Hematopoietic multipotent progenitor cell treated with erythropoietin and hydrocortisone succinate and interleukin-3 and kit ligand, for 8 days (in vitro differentiated cells): ENCODE data around the gene RPGRIP1L.
"Not testable (repeated sequence)": the region's sequence is repeated elsewhere in the genome, so short reads cannot be mapped to it uniquely, and the experiment has no call there.

ENCODE experiments used
- DNase-seq: peaks from one replicate; pipeline ENCODE4 v3.0.0-alpha.2; 2015

The RPGRIP1L gene

DNA sequence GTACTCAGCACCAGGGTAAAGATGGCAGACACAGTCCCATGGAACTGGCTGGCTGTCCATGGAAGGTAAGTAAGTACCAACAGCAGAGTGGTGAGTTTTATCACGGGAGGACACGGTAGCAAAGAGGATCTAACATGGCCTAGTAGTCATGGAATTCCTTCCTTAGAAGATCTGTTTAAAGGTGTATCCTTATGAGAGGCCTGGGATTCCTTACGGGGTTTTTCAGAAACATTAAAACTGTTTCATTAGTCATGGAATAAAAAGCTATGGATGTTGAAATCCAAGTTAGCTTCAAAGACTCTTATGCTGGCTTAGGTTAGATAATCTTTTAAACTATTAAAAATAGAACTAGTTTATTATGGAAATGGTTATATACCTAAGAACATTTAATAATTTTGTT is 7.7 kb upstream of the RPGRIP1L start:
- DNase-seq: no peak

DNA sequence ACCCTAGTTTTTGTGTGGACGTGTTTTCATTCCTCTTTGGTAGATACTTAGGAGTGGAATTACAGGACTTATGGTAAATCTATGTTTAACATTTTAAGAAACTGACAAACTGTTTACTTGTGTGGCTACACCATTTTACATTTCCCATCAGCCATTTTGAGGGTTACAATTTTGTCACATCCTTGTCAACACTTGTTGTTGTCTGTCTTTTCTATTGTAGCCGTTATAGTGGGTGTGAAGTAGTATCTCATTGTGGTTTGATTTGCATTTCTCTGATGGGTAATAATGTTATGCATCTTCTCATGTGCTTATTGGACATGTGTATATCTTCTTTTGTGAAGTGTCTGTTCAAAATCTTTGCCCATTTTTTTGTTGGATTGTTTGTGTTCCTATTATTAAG is 4.8 kb upstream of the RPGRIP1L start:
- DNase-seq: no peak

GRCh38 chr16:53707671-53708070 is 4.0 kb upstream of the RPGRIP1L start:
- DNase-seq: no peak

GRCh38 chr16:53704445-53704813 is 770 bp upstream of the RPGRIP1L start:
- DNase-seq: peak; percentile 37

- DNase-seq: not testable (repeated sequence)
Observed at GRCh38 chr16:53698271-53698670, 5.4 kb downstream of the RPGRIP1L start.

- no peak for DNase-seq
Observed at GRCh38 chr16:53695070-53695469, 8.6 kb downstream of the RPGRIP1L start.

DNA sequence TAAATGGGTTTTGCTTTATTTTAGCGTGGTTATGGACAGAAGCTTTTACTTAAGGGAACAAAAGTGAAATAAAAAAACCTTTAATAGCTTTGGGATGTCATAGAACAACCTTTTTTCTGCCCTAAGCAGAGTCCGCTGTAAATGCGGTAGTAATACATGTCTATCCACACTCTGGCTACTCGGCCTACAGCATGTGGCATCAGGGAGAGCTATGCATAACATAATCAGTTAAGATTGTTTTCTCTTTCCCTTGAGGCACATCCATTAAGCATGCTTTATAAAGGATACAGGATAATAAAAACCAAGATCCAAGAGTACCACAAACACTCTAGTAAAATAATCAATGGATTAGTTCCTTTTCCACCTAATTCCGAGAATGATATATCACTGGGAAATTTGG is 10.3 kb downstream of the RPGRIP1L start:
- DNase-seq: no peak

- DNase-seq: no peak
Observed at GRCh38 chr16:53692146-53692545, 11.5 kb downstream of the RPGRIP1L start.

DNA sequence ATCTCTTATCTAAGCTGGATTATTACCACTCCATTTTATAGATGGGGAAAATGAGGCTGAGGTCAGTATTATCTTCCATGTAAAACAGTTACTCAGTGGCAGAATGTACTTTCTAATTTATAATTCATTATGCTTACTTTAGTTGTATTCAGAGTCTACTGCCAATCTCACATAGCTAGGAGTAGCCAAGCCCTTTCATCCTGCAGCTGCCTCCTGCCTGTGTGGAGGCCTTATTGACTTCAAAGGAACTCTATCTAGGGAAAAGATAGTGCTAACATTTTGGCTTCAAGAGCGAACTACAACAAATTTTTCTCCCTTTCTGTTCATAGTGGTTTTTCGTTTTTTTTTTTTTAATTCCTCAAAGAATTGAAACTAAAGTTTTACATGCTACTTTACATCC is 12.9 kb downstream of the RPGRIP1L start:
- no peak for DNase-seq

- DNase-seq: no peak
Observed at GRCh38 chr16:53689636-53690035, 14.0 kb downstream of the RPGRIP1L start.

DNA sequence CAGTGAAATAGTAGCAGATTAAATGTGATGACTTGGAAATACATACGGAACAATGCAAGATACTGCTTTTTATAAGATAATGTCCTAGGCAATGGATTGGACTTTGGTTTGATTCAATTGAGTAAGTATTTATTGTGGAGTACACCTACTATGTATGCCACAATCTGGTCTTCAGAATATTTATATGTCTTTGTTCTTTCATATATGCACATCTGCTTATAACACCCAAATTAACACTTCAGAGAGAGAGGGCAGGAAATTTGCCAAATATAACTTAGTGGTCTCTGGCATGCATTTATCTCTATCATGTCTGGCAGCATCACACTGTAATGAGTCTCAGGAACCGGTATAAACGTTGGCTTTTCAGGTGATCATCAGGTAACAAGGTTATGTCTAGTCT is 16.9 kb downstream of the RPGRIP1L start:
- no peak for DNase-seq

DNA sequence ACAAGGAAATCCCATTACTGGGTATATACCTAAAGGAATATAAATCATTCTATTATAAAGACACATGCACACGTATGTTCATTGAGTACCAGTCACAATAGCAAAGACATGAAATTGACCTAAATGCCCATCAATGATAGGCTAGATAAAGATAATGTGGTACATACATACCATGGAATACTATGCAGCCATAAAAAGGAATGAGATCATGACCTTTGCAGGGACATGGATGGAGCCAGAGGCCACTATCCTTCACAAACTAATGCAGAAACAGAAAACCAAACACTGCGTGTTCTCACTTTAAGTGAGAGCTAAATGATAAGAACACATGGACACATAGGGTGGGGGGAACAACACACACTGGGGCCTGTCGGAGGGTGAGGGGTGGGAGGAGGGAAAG is 18.3 kb downstream of the RPGRIP1L start:
- not testable (repeated sequence) for DNase-seq

GRCh38 chr16:53681354-53681753 is 22.3 kb downstream of the RPGRIP1L start:
- DNase-seq: no peak

- DNase-seq: no peak
Observed at GRCh38 chr16:53680756-53681155, 22.9 kb downstream of the RPGRIP1L start.

GRCh38 chr16:53678756-53679343 is 24.8 kb downstream of the RPGRIP1L start:
- DNase-seq: no peak

GRCh38 chr16:53678155-53678554 is 25.5 kb downstream of the RPGRIP1L start:
- no peak for DNase-seq

- DNase-seq: no peak
Observed at GRCh38 chr16:53673189-53673588, 30.5 kb downstream of the RPGRIP1L start.

DNA sequence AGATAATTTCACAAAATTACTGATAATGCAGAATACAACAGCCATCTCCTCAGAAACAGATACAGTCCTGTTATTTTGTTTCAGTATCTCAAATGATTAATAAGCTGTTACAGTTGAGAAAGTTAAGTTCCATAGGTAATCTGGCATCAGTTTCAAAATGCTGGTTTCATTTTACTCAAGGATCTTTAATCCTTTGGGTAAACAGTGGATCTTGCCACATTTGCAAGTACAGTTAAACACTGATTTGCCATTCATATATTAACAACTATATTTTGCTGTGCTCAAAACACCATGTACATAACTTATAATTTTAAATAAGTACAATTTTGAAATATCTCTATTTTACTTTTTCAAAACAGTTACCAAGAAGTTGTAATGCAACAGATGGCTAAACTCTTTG is 31.2 kb downstream of the RPGRIP1L start:
- DNase-seq: no peak

- DNase-seq: no peak
Observed at GRCh38 chr16:53668869-53669268, 34.8 kb downstream of the RPGRIP1L start.

DNA sequence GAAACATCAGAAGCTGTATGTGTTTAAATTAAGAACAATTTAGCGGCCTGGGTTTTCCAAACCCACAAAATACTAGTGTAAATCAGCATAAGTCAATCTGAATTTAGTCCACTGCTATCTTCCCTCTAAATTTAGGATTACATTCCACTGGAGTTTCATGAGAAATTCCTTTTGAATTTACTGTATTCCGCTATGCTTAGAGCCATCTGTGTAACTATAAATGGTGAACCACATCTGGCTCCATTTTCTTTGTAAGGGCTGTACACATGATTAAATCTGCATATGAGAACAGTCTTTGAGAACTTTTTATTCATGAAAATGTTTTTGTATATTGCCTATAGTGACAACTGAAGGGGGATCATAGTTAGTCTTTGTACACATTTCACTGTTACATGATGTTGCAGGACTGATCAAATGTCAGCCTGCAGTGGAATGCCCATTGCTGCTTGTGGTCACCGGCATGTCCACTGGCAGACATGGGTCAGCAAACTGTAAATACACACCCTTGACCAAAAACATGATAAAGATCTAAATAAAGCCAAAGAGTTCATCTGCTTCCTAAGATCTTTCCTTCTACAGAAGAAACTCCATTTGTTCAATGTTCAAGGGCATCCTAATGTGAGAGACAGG is 36.8 kb downstream of the RPGRIP1L start:
- no peak for DNase-seq

DNA sequence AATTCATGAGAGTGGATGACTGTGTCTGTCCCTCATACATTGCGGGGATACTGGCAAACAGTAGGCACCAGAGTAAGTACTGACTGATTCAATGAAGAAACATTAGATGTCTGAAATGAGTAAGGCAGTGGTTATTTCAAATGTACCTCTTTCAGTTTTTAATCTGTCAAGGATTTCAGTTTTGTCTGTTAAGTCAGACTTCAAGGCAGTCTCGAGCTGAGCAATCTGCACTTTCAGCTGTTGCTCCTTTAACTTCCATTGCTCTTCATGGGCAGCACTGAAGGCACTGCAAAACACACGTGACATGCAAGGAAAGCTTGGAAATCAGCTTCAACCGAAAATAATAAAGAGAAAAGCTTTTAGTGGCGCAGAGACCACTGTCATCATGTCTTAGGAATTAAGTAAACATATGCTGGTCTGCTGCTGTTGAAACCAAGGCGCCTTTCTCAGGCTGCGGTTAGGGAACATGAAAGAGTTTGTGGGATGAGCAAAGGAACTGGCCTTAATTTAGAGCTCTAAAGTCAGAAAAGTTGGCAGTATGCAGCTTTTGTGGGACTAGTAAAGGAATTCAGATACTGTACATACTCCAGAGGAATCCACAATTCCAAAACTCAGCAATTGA is 38.8 kb downstream of the RPGRIP1L start:
- no peak for DNase-seq

DNA sequence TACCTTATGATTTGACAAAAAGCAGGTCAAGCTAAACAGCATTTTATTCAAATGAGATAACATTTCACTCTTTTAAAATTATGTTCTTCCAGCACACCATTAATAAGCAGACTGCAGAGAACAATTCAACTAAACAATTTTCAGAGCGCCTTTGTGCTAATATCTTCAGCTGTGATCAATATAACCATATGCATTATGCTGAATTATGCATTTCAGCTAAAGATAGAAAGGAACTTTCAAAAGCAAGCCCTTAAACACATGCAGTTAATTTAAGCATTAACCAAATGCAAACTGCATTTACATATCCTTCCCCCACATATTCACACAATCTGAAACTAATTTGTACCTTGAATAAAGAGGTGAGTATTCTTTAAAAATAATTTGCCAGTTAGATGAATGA is 41.6 kb downstream of the RPGRIP1L start:
- DNase-seq: no peak

DNA sequence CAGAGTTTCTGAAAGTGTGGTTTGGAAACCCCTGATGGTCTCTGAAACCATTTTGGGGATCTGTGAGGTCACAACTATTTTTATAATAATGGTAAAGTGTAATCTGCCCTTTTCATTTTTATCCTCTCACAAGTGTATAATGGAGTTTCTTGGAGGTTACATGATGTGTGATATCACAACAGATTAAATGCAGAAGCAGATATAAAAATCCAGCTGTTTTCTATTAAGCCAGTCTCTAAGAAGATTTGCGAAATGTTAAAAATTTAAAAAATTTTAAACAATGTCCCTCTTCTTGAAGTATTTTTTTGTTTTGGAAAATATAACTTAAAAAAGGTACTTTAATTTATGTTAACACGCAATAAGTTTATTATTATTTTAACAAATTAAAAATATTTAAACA is 48.7 kb downstream of the RPGRIP1L start:
- DNase-seq: no peak

- DNase-seq: no peak
Observed at GRCh38 chr16:53651357-53651756, 52.3 kb downstream of the RPGRIP1L start.

GRCh38 chr16:53646506-53646905 is 57.2 kb downstream of the RPGRIP1L start:
- no peak for DNase-seq
